H1 (cell line): Measurements from ENCODE around the gene ARID1B. TPM values are rescaled to one million over a fixed set of nuclear protein-coding genes. Genes with fewer than 3 reads are reported as not detected.

Experiments
- CTCF ChIA-PET: fragments of 300-600 bp; sonication (Branson Sonifier 250); formaldehyde crosslinking; loops from one replicate; lab custom pipeline; 2021; ENCODE audit not compliant: partially characterized antibody; lab: Charles Lee
- POLR2A ChIA-PET: fragments of 300-600 bp; sonication (Branson Sonifier 250); formaldehyde crosslinking; loops from one replicate; lab custom pipeline; 2021; ENCODE audit warnings: inconsistent platforms; ENCODE audit not compliant: partially characterized antibody; lab: Charles Lee
- DNase-seq, 2 experiments: peaks; one replicate each; pipeline versions ENCODE4 v3.0.0 to v3.0.0-alpha.2; 2010 to 2022; ENCODE audit warnings: low spot score in 2 of 2, low read depth in 1 of 2, mixed read lengths in 1 of 2
- FAIRE-seq: peaks from 2 replicates; lab custom pipeline; 2011; peaks lifted over from hg19 to GRCh38; lab: Jason Lieb, UNC
- H2AFZ ChIP-seq: 2 replicates; pipeline ENCODE4 v1.8.1; 2012; ENCODE audit warnings: low read length, inconsistent platforms
- H2AK5ac ChIP-seq: 2 replicates; pipeline ENCODE4 v1.6.1; 2013; ENCODE audit warnings: low read depth, low read length
- H2BK120ac ChIP-seq: replicated peaks from 2 replicates; pipeline ENCODE3; 2013; ENCODE audit warnings: low read depth, low read length, inconsistent platforms
- H2BK12ac ChIP-seq: 2 replicates; pipeline ENCODE4 v1.6.1; 2013; ENCODE audit warnings: low read depth, low read length
- H2BK15ac ChIP-seq: 2 replicates; pipeline ENCODE4 v1.6.1; 2013; ENCODE audit warnings: low read length
- H2BK20ac ChIP-seq: 2 replicates; pipeline ENCODE4 v1.6.1; 2013; ENCODE audit warnings: low read length
- H2BK5ac ChIP-seq: 2 replicates; pipeline ENCODE4 v1.6.1; 2013; ENCODE audit warnings: low read depth, low read length
- H3K14ac ChIP-seq: 2 replicates; pipeline ENCODE4 v1.6.1; 2013; ENCODE audit warnings: inconsistent platforms; ENCODE audit not compliant: insufficient read length
- H3K18ac ChIP-seq: 2 replicates; pipeline ENCODE4 v1.6.1; 2013; ENCODE audit warnings: low read length; ENCODE audit errors: extremely low read depth
- H3K23ac ChIP-seq: 2 replicates; pipeline ENCODE4 v1.6.1; 2013; ENCODE audit warnings: inconsistent platforms; ENCODE audit not compliant: insufficient read length
- H3K23me2 ChIP-seq: 2 replicates; pipeline ENCODE4 v1.6.1; 2013; ENCODE audit warnings: low read depth, low read length
- H3K27ac ChIP-seq: 2 replicates; pipeline ENCODE4 v1.6.1; 2011; ENCODE audit warnings: low read depth, low read length, inconsistent platforms
- H3K27me3 ChIP-seq, 4 experiments: replicated peaks in 1 of 4; 1 replicate in 1 of 4; 2 replicates in 3 of 4; pipeline versions ENCODE4 v1.6.1 to v1.8.1; 2011 to 2013; ENCODE audit warnings: low read length in 3 of 4, mild to moderate bottlenecking in 3 of 4, inconsistent platforms in 2 of 4, mixed read lengths in 2 of 4, moderate library complexity in 1 of 4; ENCODE audit not compliant: control insufficient read depth in 3 of 4, insufficient read depth in 3 of 4; ENCODE audit errors: extremely low read depth in 1 of 4
- H3K36me3 ChIP-seq, 4 experiments: 2 replicates each; pipeline versions ENCODE4 v1.6.1 to v1.8.1; 2011 to 2013; ENCODE audit warnings: mild to moderate bottlenecking in 4 of 4, low read length in 3 of 4, moderate library complexity in 2 of 4, control low read depth in 1 of 4, inconsistent platforms in 1 of 4; ENCODE audit not compliant: insufficient read depth in 4 of 4, control insufficient read depth in 2 of 4
- H3K4ac ChIP-seq: replicated peaks from 2 replicates; pipeline ENCODE3; 2013; ENCODE audit warnings: low read length, low read depth, mixed read lengths, inconsistent platforms; ENCODE audit not compliant: insufficient read length
- H3K4me1 ChIP-seq, 4 experiments: replicated peaks in 1 of 4; 1 replicate in 1 of 4; 2 replicates in 3 of 4; pipeline versions ENCODE4 v1.6.1 to v1.8.1; 2011 to 2013; ENCODE audit warnings: low read length in 3 of 4, inconsistent platforms in 2 of 4, mixed read lengths in 1 of 4; ENCODE audit not compliant: insufficient read depth in 4 of 4, control insufficient read depth in 3 of 4
- H3K4me2 ChIP-seq, 2 experiments: 2 replicates each; pipeline versions ENCODE4 v1.6.1 to v1.8.1; 2011 to 2013; ENCODE audit warnings: low read depth in 2 of 2, low read length in 2 of 2, control low read depth in 1 of 2, inconsistent platforms in 1 of 2, mild to moderate bottlenecking in 1 of 2; ENCODE audit not compliant: insufficient read depth in 1 of 2
- H3K4me3 ChIP-seq, 4 experiments: fragments of 200-600, 300-600 bp in 1 of 4; sonication (generic), shearing (Covaris generic), sonication (Bioruptor Twin) in 1 of 4; 2 replicates each; pipeline versions ENCODE4 v1.5.1 to v1.8.1; 2011 to 2016; ENCODE audit warnings: low read length in 4 of 4, low read depth in 3 of 4, control low read depth in 2 of 4, inconsistent platforms in 2 of 4, mild to moderate bottlenecking in 2 of 4, mixed read lengths in 1 of 4, moderate library complexity in 1 of 4; ENCODE audit not compliant: insufficient read depth in 2 of 4; ENCODE audit errors: extremely low read depth in 1 of 4
- H3K56ac ChIP-seq: replicated peaks from 2 replicates; pipeline ENCODE3; 2013; ENCODE audit warnings: low read depth, mild to moderate bottlenecking, mixed read lengths, low read length, inconsistent platforms; ENCODE audit not compliant: insufficient read length
- H3K79me1 ChIP-seq: 2 replicates; pipeline ENCODE4 v1.6.1; 2013; ENCODE audit warnings: low read depth, low read length, control low read depth
- H3K79me2 ChIP-seq, 2 experiments: 2 replicates each; pipeline versions ENCODE4 v1.6.1 to v1.8.1; 2012 to 2013; ENCODE audit warnings: low read length in 2 of 2, mild to moderate bottlenecking in 2 of 2, inconsistent platforms in 1 of 2; ENCODE audit not compliant: insufficient read depth in 2 of 2, control insufficient read depth in 1 of 2
- H3K9ac ChIP-seq, 4 experiments: replicated peaks in 1 of 4; 1 replicate in 1 of 4; 2 replicates in 3 of 4; pipeline versions ENCODE4 v1.6.1 to v1.8.1; 2011 to 2013; ENCODE audit warnings: low read depth in 3 of 4, low read length in 3 of 4, control low read depth in 2 of 4, mild to moderate bottlenecking in 2 of 4, moderate library complexity in 2 of 4, inconsistent platforms in 1 of 4; ENCODE audit errors: extremely low read depth in 1 of 4
- H3K9me3 ChIP-seq, 2 experiments: 2 replicates each; pipeline versions ENCODE4 v1.6.1 to v1.8.1; 2012 to 2013; ENCODE audit warnings: mild to moderate bottlenecking in 2 of 2, moderate library complexity in 2 of 2, control low read depth in 1 of 2, inconsistent platforms in 1 of 2, low read depth in 1 of 2, low read length in 1 of 2, mixed read lengths in 1 of 2; ENCODE audit not compliant: insufficient read depth in 2 of 2
- H4K20me1 ChIP-seq, 2 experiments: replicated peaks in 1 of 2; 2 replicates each; pipeline versions ENCODE3 to v1.8.1; 2011 to 2013; ENCODE audit warnings: inconsistent platforms in 2 of 2, low read length in 2 of 2, mild to moderate bottlenecking in 1 of 2; ENCODE audit not compliant: insufficient read depth in 2 of 2, control insufficient read depth in 1 of 2
- H4K5ac ChIP-seq: 2 replicates; pipeline ENCODE4 v1.6.1; 2013; ENCODE audit warnings: low read length, low read depth, mixed read lengths, inconsistent platforms; ENCODE audit not compliant: insufficient read length
- H4K8ac ChIP-seq: 2 replicates; pipeline ENCODE4 v1.8.0; 2013; ENCODE audit warnings: mild to moderate bottlenecking, moderate library complexity, low read length, inconsistent platforms; ENCODE audit not compliant: insufficient read depth; ENCODE audit errors: extremely low read depth
- H4K91ac ChIP-seq: replicated peaks from 2 replicates; pipeline ENCODE3; 2013; ENCODE audit warnings: low read length, mixed read lengths, inconsistent platforms; ENCODE audit not compliant: insufficient read length
- BCL11A ChIP-seq, 2 experiments: IDR thresholded peaks; one replicate each; pipeline ENCODE4 v1.6.1; 2011; ENCODE audit warnings: low read depth in 2 of 2, low read length in 2 of 2, mild to moderate bottlenecking in 2 of 2
- NANOG ChIP-seq: IDR thresholded peaks from 2 replicates; pipeline ENCODE4 v1.6.1; 2011; ENCODE audit warnings: low read length, low read depth, mild to moderate bottlenecking, inconsistent platforms; ENCODE audit not compliant: insufficient read depth, poor library complexity, severe bottlenecking
- SIN3A ChIP-seq, 2 experiments: IDR thresholded peaks in 1 of 2; conservative IDR thresholded peaks in 1 of 2; 2 replicates each; pipeline ENCODE4 v1.6.1; 2011 to 2012; ENCODE audit warnings: low read length in 2 of 2, improper control_type of control experiment in 1 of 2, low read depth in 1 of 2, mild to moderate bottlenecking in 1 of 2
- SIX5 ChIP-seq: IDR thresholded peaks from 2 replicates; pipeline ENCODE4 v1.6.1; 2011; ENCODE audit warnings: mild to moderate bottlenecking, low read depth, low read length
- SP2 ChIP-seq: IDR thresholded peaks from 2 replicates; pipeline ENCODE4 v1.6.1; 2012; ENCODE audit warnings: mild to moderate bottlenecking, low read length, inconsistent platforms
- USF2 ChIP-seq: IDR thresholded peaks from 2 replicates; pipeline ENCODE4 v1.6.1; 2011; ENCODE audit warnings: low read length, improper control_type of control experiment
- WGBS, 2 experiments: shearing (Covaris generic) in 1 of 2; methylation state at CpG; one replicate each; pipeline versions ENCODE4 v1.1.6 to v1.1.7; 2013 to 2015; ENCODE audit warnings: low lambda C conversion rate in 2 of 2, mixed read lengths in 2 of 2, inconsistent platforms in 1 of 2, low coverage in 1 of 2, missing lambda C conversion rate in 1 of 2; ENCODE audit not compliant: insufficient replicate concordance in 2 of 2, insufficient coverage in 1 of 2, insufficient read length in 1 of 2; ENCODE audit errors: extremely low coverage in 1 of 2, missing lambda C conversion rate in 1 of 2; 5-methylcytosine and 5-hydroxymethylcytosine counted together
- polyA plus RNA-seq, 7 experiments: library from polyadenylated mRNA; depleted of rRNA in 3 of 7; stranded (reverse) in 5 of 7; unstranded in 2 of 7; fragments of >200 nt in 5 of 7; fragments of 200-250 nt in 2 of 7; gene quantifications; 1 replicate in 5 of 7; 2 replicates in 1 of 7; 4 replicates in 1 of 7; pipeline versions ENCODE4 v1.2.1 to v1.2.3, GENCODE V29; 2011 to 2013; ENCODE audit warnings: missing spikeins in 2 of 7, mixed read lengths in 2 of 7
- total RNA-seq: library from RNA; stranded (reverse); fragmentation: NEBNext Ultra II Directional; extraction: Animal tissue kit (Norgen Biotek cat#: 25700); gene quantifications from 2 replicates; pipeline ENCODE4 v1.2.1, GENCODE V29; 2021
- TF ChIP-seq, protein P1 (sequence below): IDR thresholded peaks from 2 replicates; pipeline ENCODE4 v1.6.1; 2012; ENCODE audit warnings: inconsistent platforms
- TF ChIP-seq, protein P2 (sequence below): IDR thresholded peaks from 2 replicates; pipeline ENCODE4 v1.6.1; 2012; ENCODE audit warnings: low read length, inconsistent platforms

The ARID1B gene
- total and polyA plus RNA-seq, 2 of the 8 experiments (the other 6 are each of a cell fraction or from before 2014, with no cell fraction given) = 24.3 to 70.3 TPM

DNA sequence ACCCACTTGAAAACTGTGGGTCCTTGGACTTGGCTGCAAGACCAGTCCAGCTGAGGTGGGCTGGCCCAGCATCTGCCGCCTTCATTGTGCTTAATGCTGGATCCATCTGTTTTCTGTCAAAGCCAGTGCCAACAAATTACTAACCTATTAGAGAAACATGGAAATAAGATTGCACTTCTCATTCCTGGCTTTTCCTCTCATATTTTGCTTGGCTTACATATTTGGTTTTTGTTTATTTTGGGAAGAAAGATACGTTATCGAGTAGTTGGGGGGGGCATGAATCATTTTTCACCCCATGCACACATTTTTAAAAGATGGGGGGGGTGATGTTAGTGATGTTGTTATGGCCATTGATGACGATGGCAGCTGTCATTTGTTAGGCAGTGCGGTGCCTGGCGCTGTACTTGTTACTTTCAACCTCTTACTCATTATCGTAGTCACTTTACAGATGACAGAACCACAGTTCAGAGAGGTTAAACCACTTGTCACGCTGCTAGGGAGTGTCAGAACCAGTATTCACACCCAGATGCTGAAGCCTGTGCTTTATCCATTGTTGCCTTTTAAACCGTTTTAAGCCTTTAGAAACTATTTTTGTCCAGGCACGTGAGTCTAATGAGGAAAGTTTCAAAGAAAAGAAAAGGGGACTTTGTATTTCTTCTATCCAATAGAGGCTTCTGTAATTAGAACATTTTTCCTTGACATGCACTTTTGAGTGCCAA is 366.2 kb downstream of the ARID1B start:
- Histone ChIP-seq H2AK5ac (no peak overlapping the region), H3K9ac (no peak overlapping the region), H2BK12ac (no peak overlapping the region), H3K36me3 (peaks cover 0 to 10% (median 0%) of the 10 kb centered on the region in 4 experiments; a peak in 1 of 8 replicates), H4K91ac (no peak overlapping the region), H4K8ac (no peak overlapping the region; the same call in 1 of the 2 replicates), H2BK5ac (no peak overlapping the region), H3K79me1 (no peaks in the 10 kb centered on the region; the same call in 1 of the 2 replicates), H2BK20ac (no peak overlapping the region), H3K18ac (no peak overlapping the region), H4K20me1 (peaks cover 0 to 4% of the 10 kb centered on the region in 2 experiments), H3K56ac (no peak overlapping the region), H3K4ac (no peak overlapping the region), H3K27me3 (no peaks in the 10 kb centered on the region), H3K79me2 (no peaks in the 10 kb centered on the region), H3K4me1 (peaks cover 5 to 17% (median 13%) of the 10 kb centered on the region in 4 experiments), H3K9me3 (no peaks in the 10 kb centered on the region), H3K27ac (no peak overlapping the region), H3K4me2 (no peak overlapping the region), H2BK15ac (no peak overlapping the region), H3K14ac (no peak overlapping the region), H2BK120ac (no peak overlapping the region), H2AFZ (no peak overlapping the region), H4K5ac (no peak overlapping the region), H3K23me2 (peaks cover 2% of the 10 kb centered on the region), H3K23ac (no peak overlapping the region), H3K4me3 (no peak overlapping the region)
- FAIRE-seq = no peak
- CTCF ChIA-PET = interaction anchor here (0.5 to 10.2 kb wide), 6 partner anchors 12 to 97 kb away, joined by 3 to 128 read pairs (median 8); no protein-coding TSS in a partner anchor
- no peak for DNase-seq
- WGBS, 2 experiments = 84% methylated on average over 10 of the region's 10 CpGs; no CpG with 5 or more reads in 1 of the 2 experiments
- POLR2A ChIA-PET = interaction anchor here (0.7 kb wide), 1 partner anchor 33 kb away, joined by 3 read pairs; no protein-coding TSS in a partner anchor
- no peak for TF ChIP-seq BCL11A (IDR thresholded peaks at IDR 0.05; ENCODE audit: low read depth in 2 of 2, low read length in 2 of 2)
- TF ChIP-seq USF2 = no peak
- TF ChIP-seq SIN3A (conservative IDR thresholded peaks at IDR 0.05 in 1 of 2, IDR thresholded peaks at IDR 0.05 in 1 of 2; ENCODE audit: low read depth in 1 of 2, low read length in 2 of 2) = no peak
- TF ChIP-seq, protein P1, sequence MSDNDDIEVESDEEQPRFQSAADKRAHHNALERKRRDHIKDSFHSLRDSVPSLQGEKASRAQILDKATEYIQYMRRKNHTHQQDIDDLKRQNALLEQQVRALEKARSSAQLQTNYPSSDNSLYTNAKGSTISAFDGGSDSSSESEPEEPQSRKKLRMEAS = no peak
- TF ChIP-seq SIX5 = no peak
- TF ChIP-seq SP2 = no peak
- no peak for TF ChIP-seq NANOG
- TF ChIP-seq, protein P2, sequence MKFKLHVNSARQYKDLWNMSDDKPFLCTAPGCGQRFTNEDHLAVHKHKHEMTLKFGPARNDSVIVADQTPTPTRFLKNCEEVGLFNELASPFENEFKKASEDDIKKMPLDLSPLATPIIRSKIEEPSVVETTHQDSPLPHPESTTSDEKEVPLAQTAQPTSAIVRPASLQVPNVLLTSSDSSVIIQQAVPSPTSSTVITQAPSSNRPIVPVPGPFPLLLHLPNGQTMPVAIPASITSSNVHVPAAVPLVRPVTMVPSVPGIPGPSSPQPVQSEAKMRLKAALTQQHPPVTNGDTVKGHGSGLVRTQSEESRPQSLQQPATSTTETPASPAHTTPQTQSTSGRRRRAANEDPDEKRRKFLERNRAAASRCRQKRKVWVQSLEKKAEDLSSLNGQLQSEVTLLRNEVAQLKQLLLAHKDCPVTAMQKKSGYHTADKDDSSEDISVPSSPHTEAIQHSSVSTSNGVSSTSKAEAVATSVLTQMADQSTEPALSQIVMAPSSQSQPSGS = no peak
